Osteoblast (primary cell): ENCODE data around the gene IGFBP2. TPM values are rescaled to one million over a fixed set of nuclear protein-coding genes. Genes with fewer than 3 reads are reported as not detected.

Experiments
- DNase-seq: peaks from one replicate; pipeline ENCODE4 v3.0.0; 2011; ENCODE audit warnings: low spot score, mixed read lengths; ENCODE audit not compliant: insufficient read length; ENCODE audit errors: missing footprints
- H2AFZ ChIP-seq: 2 replicates; pipeline ENCODE4 v1.6.0; 2011; ENCODE audit warnings: mild to moderate bottlenecking, low read length
- H3K27ac ChIP-seq: 2 replicates; pipeline ENCODE4 v1.5.1; 2011; ENCODE audit warnings: mild to moderate bottlenecking, low read depth, low read length, moderate library complexity
- H3K27me3 ChIP-seq: 2 replicates; pipeline ENCODE4 v1.6.0; 2012; ENCODE audit warnings: mild to moderate bottlenecking, control low read depth, inconsistent platforms, low read length, moderate library complexity; ENCODE audit not compliant: insufficient read depth
- H3K36me3 ChIP-seq: 2 replicates; pipeline ENCODE4 v1.5.1; 2011; ENCODE audit warnings: mild to moderate bottlenecking, low read length, control low read depth, moderate library complexity; ENCODE audit not compliant: insufficient read depth
- H3K4me1 ChIP-seq: 2 replicates; pipeline ENCODE4 v1.5.1; 2011; ENCODE audit warnings: mild to moderate bottlenecking, low read length, control low read depth, moderate library complexity; ENCODE audit not compliant: insufficient read depth
- H3K4me2 ChIP-seq: 2 replicates; pipeline ENCODE4 v1.6.0; 2011; ENCODE audit warnings: mild to moderate bottlenecking, low read length; ENCODE audit not compliant: insufficient read depth
- H3K4me3 ChIP-seq: fragments of 200-600 bp; sonication (generic); 3 replicates; pipeline ENCODE4 v1.5.1; 2012; ENCODE audit warnings: mild to moderate bottlenecking, low read length, inconsistent platforms; ENCODE audit not compliant: insufficient read depth
- H3K79me2 ChIP-seq: 2 replicates; pipeline ENCODE4 v1.6.0; 2012; ENCODE audit warnings: mild to moderate bottlenecking, low read length, control low read depth, inconsistent platforms; ENCODE audit not compliant: insufficient read depth
- H3K9me3 ChIP-seq: 2 replicates; pipeline ENCODE4 v1.5.1; 2011; ENCODE audit warnings: low read depth, low read length, control low read depth
- H4K20me1 ChIP-seq: 2 replicates; pipeline ENCODE4 v1.6.0; 2012; ENCODE audit warnings: mild to moderate bottlenecking, low read length, control low read depth; ENCODE audit not compliant: insufficient read depth
- CTCF ChIP-seq: IDR thresholded peaks from 2 replicates; pipeline ENCODE4 v1.5.1; 2011; ENCODE audit warnings: mild to moderate bottlenecking, low read depth, low read length, moderate library complexity; ENCODE audit errors: extremely low read depth
- total RNA-seq: library from RNA; depleted of rRNA; stranded (reverse); fragments of >200 nt; gene quantifications from 2 replicates; pipeline ENCODE4 v1.2.3, GENCODE V29; 2012

Gene IGFBP2
- total RNA-seq, 1 donor: 11.2 TPM

- no peak overlapping the region for H3K27ac ChIP-seq
- no peak for TF ChIP-seq CTCF
- no peak overlapping the region for H3K4me3 ChIP-seq
- no peaks in the 10 kb centered on the region for H3K79me2 ChIP-seq
- H4K20me1 ChIP-seq: no peaks in the 10 kb centered on the region
- H3K4me1 ChIP-seq: no peaks in the 10 kb centered on the region
- peak; percentile 80 for DNase-seq
- no peak overlapping the region for H3K4me2 ChIP-seq
- no peaks in the 10 kb centered on the region for H3K36me3 ChIP-seq
- H3K9me3 ChIP-seq: no peaks in the 10 kb centered on the region
- H3K27me3 ChIP-seq: peaks cover 44% of the 10 kb centered on the region
- H2AFZ ChIP-seq: no peak overlapping the region
Observed at GRCh38 chr2:216674376-216674775, 41.2 kb downstream of the IGFBP2 start.

DNA sequence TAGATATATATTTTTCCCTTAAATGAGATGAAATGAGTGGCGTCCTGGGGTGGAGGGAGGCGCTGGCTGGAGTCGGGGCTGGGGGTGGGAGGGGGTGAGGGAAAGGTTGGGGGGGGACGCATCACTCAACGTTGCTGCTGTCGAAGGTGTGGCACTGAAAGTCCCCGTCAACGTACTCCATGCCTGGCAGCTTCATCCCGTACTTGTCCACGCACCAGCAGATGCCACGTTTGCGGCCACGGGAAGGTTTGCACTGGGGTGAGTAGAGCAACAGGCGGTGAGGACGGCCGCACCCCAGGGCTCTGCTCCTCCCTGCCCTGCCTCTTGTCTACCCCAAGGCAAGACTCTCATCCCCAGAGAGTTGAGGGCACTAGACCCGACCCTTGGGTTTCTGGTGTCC, 43.4 kb downstream of the IGFBP2 start:
- no peaks in the 10 kb centered on the region for H3K4me1 ChIP-seq
- H3K4me3 ChIP-seq: no peak overlapping the region
- no peak for DNase-seq
- H2AFZ ChIP-seq: no peak overlapping the region
- no peaks in the 10 kb centered on the region for H3K36me3 ChIP-seq
- H3K79me2 ChIP-seq: no peaks in the 10 kb centered on the region
- no peaks in the 10 kb centered on the region for H3K9me3 ChIP-seq
- H4K20me1 ChIP-seq: no peaks in the 10 kb centered on the region
- no peak for TF ChIP-seq CTCF
- no peak overlapping the region for H3K4me2 ChIP-seq
- H3K27me3 ChIP-seq: peaks cover 31% of the 10 kb centered on the region
- H3K27ac ChIP-seq: no peak overlapping the region

- TF ChIP-seq CTCF: no peak
- H2AFZ ChIP-seq: no peak overlapping the region
- H3K4me3 ChIP-seq: no peak overlapping the region
- H3K4me1 ChIP-seq: peaks cover 4% of the 10 kb centered on the region
- H3K27ac ChIP-seq: no peak overlapping the region
- DNase-seq: peak; percentile 17
- peaks cover 29% of the 10 kb centered on the region for H3K27me3 ChIP-seq
- H3K9me3 ChIP-seq: no peaks in the 10 kb centered on the region
- no peaks in the 10 kb centered on the region for H4K20me1 ChIP-seq
- H3K36me3 ChIP-seq: no peaks in the 10 kb centered on the region
- no peaks in the 10 kb centered on the region for H3K79me2 ChIP-seq
- H3K4me2 ChIP-seq: no peak overlapping the region
Observed at GRCh38 chr2:216677439-216678097, 44.3 kb downstream of the IGFBP2 start.

- H3K79me2 ChIP-seq: no peaks in the 10 kb centered on the region
- DNase-seq: no peak
- no peak overlapping the region for H3K4me3 ChIP-seq
- H2AFZ ChIP-seq: no peak overlapping the region
- no peak for TF ChIP-seq CTCF
- H3K9me3 ChIP-seq: no peaks in the 10 kb centered on the region
- H3K4me1 ChIP-seq: peaks cover 4% of the 10 kb centered on the region
- H4K20me1 ChIP-seq: no peaks in the 10 kb centered on the region
- H3K36me3 ChIP-seq: no peaks in the 10 kb centered on the region
- H3K4me2 ChIP-seq: no peak overlapping the region
- H3K27ac ChIP-seq: no peak overlapping the region
- peaks cover 29% of the 10 kb centered on the region for H3K27me3 ChIP-seq
Observed at GRCh38 chr2:216678098-216678465, 44.9 kb downstream of the IGFBP2 start.
